DND-41 (cell line): ENCODE data around the gene GATAD2B.

Experiments used
- ATAC-seq: fragments of 200-7000 bp; cut with Tn5 transposase; 3 replicates; pipeline ENCODE4 v1.9.1; 2021; ENCODE audit warnings: low read depth; ENCODE audit not compliant: insufficient read depth
- DNase-seq: peaks from one replicate; pipeline ENCODE4 v3.0.0-alpha.2; 2020
- H2AFZ ChIP-seq: 2 replicates; pipeline ENCODE4 v1.6.0; 2012; ENCODE audit warnings: low read depth, low read length
- H3K27ac ChIP-seq: 2 replicates; pipeline ENCODE4 v1.5.1; 2012; ENCODE audit warnings: low read length, inconsistent platforms
- H3K27me3 ChIP-seq: fragments of 200-600 bp; sonication (generic); 2 replicates; pipeline ENCODE4 v1.6.0; 2012; ENCODE audit warnings: low read length, mild to moderate bottlenecking, inconsistent platforms; ENCODE audit not compliant: insufficient read depth, poor library complexity
- H3K36me3 ChIP-seq: 2 replicates; pipeline ENCODE4 v1.5.1; 2012; ENCODE audit warnings: low read length, inconsistent platforms; ENCODE audit not compliant: insufficient read depth
- H3K4me1 ChIP-seq: 2 replicates; pipeline ENCODE4 v1.5.1; 2012; ENCODE audit warnings: mild to moderate bottlenecking, low read length; ENCODE audit not compliant: insufficient read depth
- H3K4me2 ChIP-seq: 2 replicates; pipeline ENCODE4 v1.6.0; 2012; ENCODE audit warnings: mild to moderate bottlenecking, moderate library complexity, low read length, inconsistent platforms; ENCODE audit not compliant: insufficient read depth
- H3K4me3 ChIP-seq, 2 experiments: fragments of 200-600 bp in 1 of 2; shearing (Covaris generic) in 1 of 2; 2 replicates each; pipeline ENCODE4 v1.5.1; 2012 to 2016; ENCODE audit warnings: inconsistent platforms in 2 of 2, low read length in 2 of 2, mild to moderate bottlenecking in 2 of 2, low read depth in 1 of 2, moderate library complexity in 1 of 2
- H3K79me2 ChIP-seq: 2 replicates; pipeline ENCODE4 v1.6.0; 2012; ENCODE audit warnings: low read length, inconsistent platforms; ENCODE audit not compliant: insufficient read depth
- H3K9ac ChIP-seq: 2 replicates; pipeline ENCODE4 v1.6.0; 2012; ENCODE audit warnings: low read depth, mild to moderate bottlenecking, inconsistent platforms, low read length, moderate library complexity
- H3K9me3 ChIP-seq: 2 replicates; pipeline ENCODE4 v1.5.1; 2012; ENCODE audit warnings: low read length, moderate library complexity, mild to moderate bottlenecking, inconsistent platforms; ENCODE audit not compliant: insufficient read depth, severe bottlenecking
- H4K20me1 ChIP-seq: 2 replicates; pipeline ENCODE4 v1.6.0; 2012; ENCODE audit warnings: low read length; ENCODE audit not compliant: insufficient read depth
- EZH2 ChIP-seq: IDR thresholded peaks from 3 replicates; pipeline ENCODE4 v1.6.1; 2012; ENCODE audit warnings: borderline replicate concordance, low read depth, mild to moderate bottlenecking, moderate library complexity, low read length, inconsistent platforms; ENCODE audit not compliant: severe bottlenecking
- TF ChIP-seq, protein P1 (sequence below): IDR thresholded peaks from 2 replicates; pipeline ENCODE4 v1.5.1; 2012; ENCODE audit warnings: borderline replicate concordance, low read length, moderate library complexity, mild to moderate bottlenecking; ENCODE audit not compliant: poor library complexity, severe bottlenecking; ENCODE audit errors: extremely low read depth

GATAD2B gene

GRCh38 chr1:153968408-153968807, 45.6 kb upstream of the GATAD2B start:
- H3K9me3 ChIP-seq: no peaks in the 10 kb centered on the region
- no peak for DNase-seq
- no peak for ATAC-seq

DNA sequence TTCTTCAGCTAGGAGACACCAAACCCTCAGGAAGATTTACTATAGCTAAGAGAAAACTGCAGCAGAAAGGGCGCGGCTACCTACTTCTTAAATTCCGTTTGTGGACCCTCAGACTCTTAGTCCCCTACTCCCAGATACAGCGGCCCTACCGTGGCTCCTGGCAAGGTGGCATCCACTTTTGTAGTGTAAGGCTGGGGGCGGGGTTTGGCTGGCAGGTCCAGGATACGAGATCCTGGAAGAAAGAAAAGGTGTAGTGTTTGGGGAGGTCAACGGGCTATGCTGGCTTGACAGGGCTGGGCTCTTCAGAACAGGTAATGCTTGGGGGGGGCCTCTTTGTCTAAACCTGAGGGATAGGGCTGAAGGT, 45.2 kb upstream of the GATAD2B start:
- DNase-seq (no peak), ATAC-seq (no peak)
- Histone ChIP-seq H3K4me2 (peak overlapping the region; percentile 93), H3K79me2 (peaks cover 50% of the 10 kb centered on the region), H3K4me1 (peaks cover 64% of the 10 kb centered on the region), H3K9me3 (no peaks in the 10 kb centered on the region), H3K27me3 (no peaks in the 10 kb centered on the region), H4K20me1 (no peaks in the 10 kb centered on the region), H3K9ac (peak overlapping the region; percentile 69), H3K36me3 (no peaks in the 10 kb centered on the region; the same call in 1 of the 2 replicates), H2AFZ (peak overlapping the region; percentile 85), H3K27ac (peak overlapping the region; percentile 92), H3K4me3 (peak overlapping the region; percentile 65 to 81)
- no peak for TF ChIP-seq EZH2
- TF ChIP-seq, protein P1, sequence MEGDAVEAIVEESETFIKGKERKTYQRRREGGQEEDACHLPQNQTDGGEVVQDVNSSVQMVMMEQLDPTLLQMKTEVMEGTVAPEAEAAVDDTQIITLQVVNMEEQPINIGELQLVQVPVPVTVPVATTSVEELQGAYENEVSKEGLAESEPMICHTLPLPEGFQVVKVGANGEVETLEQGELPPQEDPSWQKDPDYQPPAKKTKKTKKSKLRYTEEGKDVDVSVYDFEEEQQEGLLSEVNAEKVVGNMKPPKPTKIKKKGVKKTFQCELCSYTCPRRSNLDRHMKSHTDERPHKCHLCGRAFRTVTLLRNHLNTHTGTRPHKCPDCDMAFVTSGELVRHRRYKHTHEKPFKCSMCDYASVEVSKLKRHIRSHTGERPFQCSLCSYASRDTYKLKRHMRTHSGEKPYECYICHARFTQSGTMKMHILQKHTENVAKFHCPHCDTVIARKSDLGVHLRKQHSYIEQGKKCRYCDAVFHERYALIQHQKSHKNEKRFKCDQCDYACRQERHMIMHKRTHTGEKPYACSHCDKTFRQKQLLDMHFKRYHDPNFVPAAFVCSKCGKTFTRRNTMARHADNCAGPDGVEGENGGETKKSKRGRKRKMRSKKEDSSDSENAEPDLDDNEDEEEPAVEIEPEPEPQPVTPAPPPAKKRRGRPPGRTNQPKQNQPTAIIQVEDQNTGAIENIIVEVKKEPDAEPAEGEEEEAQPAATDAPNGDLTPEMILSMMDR: no peak

More at GRCh38 chr1:153968408-153968807, 45.6 kb upstream of the GATAD2B start:
- H3K27ac ChIP-seq: peak overlapping the region; percentile 92
- H3K9ac ChIP-seq: peak overlapping the region; percentile 69
- no peaks in the 10 kb centered on the region for H3K27me3 ChIP-seq
- peaks cover 64% of the 10 kb centered on the region for H3K4me1 ChIP-seq
- peaks cover 46% of the 10 kb centered on the region for H3K79me2 ChIP-seq
- H4K20me1 ChIP-seq: no peaks in the 10 kb centered on the region
- H3K4me2 ChIP-seq: peak overlapping the region; percentile 93
- peak overlapping the region; percentile 85; the same call in 1 of the 2 replicates for H2AFZ ChIP-seq
- H3K36me3 ChIP-seq: peaks cover 3% of the 10 kb centered on the region
- TF ChIP-seq, protein P1: no peak
- no peak for TF ChIP-seq EZH2
- H3K4me3 ChIP-seq: peak overlapping the region; percentile 65 to 81; a peak in 3 of 4 replicates

DNA sequence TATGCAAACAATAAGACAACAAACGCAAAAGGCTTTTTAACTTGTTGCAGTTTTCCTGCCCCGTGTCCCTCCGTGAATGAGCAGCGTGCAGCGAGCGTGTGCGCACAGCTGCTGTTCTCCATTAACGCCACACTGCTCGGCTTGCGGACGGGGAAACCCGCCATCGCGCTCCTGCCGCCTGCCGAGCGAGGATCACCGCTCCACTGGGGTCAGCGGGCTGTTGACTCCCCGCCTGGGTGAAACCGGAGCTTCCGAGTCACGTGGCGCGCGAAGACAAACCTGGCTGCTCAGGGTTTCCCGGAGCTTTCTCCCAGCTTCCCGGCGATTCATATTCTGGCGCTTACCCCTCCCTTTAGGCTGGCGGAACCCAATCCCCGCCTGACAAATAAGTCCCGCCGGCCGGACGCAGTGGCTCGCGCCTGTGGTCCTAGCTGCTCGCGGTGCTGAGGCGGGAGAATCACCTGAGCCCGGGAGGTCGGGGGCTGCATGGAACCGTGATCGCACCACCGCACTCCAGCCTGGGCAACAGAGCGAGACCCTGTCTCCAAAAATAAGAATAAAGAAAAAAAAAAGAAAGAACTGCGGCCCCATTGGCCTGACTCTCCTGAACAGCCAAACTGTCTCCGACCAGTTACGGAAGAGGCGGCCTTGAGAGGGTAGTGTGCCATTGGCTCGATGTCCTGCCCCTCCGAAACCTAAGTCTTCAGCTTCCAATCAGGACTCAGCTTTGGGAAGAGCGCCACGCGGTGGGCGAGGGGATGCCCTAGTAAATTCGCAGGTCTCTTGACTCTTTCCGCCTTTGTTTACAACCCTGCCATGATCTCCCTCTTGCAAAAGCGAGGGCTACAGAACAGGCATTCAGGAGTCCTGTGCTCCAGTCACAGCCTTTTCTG, 44.6 kb upstream of the GATAD2B start, which contains the start of gene CREB3L4:
Gene CREB3L4, plus strand, starts transcription at position 796 of the 893 bp plus-strand sequence. CDS start 624 bp downstream, outside the sequence.
- no peaks in the 10 kb centered on the region; the same call in 1 of the 2 replicates for H3K36me3 ChIP-seq
- peak within 1 kb of the TSS; percentile 69 for H3K9ac ChIP-seq
- no peak for TF ChIP-seq EZH2
- TF ChIP-seq, protein P1: peak; percentile 72
- H3K9me3 ChIP-seq: no peaks in the 10 kb centered on the region
- ATAC-seq (peak; percentile 88), DNase-seq (peak; percentile 95)
- H3K79me2 ChIP-seq: peaks cover 56% of the 10 kb centered on the region
- peak within 1 kb of the TSS; percentile 85 for H2AFZ ChIP-seq
- peak within 1 kb of the TSS; percentile 93 for H3K4me2 ChIP-seq
- peak within 1 kb of the TSS; percentile 65 to 81 for H3K4me3 ChIP-seq
- H4K20me1 ChIP-seq: no peaks in the 10 kb centered on the region
- peak within 1 kb of the TSS; percentile 92 for H3K27ac ChIP-seq
- no peaks in the 10 kb centered on the region for H3K27me3 ChIP-seq
- H3K4me1 ChIP-seq: peaks cover 65% of the 10 kb centered on the region
